ENCODE data around the gene KCTD18.

The KCTD18 gene

GRCh38 chr2:200490001-200490400 lies 19.9 kb downstream of the KCTD18 start:
- DNase-seq (ENCODE audit: low read depth, low spot score): no peak
- no peak overlapping the region for H3K4me3 ChIP-seq (ENCODE audit: low read length)

GRCh38 chr2:200488169-200488568 lies 21.7 kb downstream of the KCTD18 start:
- no peak overlapping the region for H3K4me3 ChIP-seq (ENCODE audit: low read length)
- no peak for DNase-seq (ENCODE audit: low read depth, low spot score)

- peak; percentile 44 for DNase-seq (ENCODE audit: low read depth, low spot score)
- no peak overlapping the region for H3K4me3 ChIP-seq (ENCODE audit: low read length)
These were observed 23.3 kb downstream of the KCTD18 start for GRCh38 chr2:200486529-200486928.

- no peak overlapping the region for H3K4me3 ChIP-seq (ENCODE audit: low read length)
- no peak for DNase-seq (ENCODE audit: low read depth, low spot score)
These were observed 24.9 kb downstream of the KCTD18 start for GRCh38 chr2:200484934-200485333.

GRCh38 chr2:200483729-200484198 lies 26.1 kb downstream of the KCTD18 start:
- DNase-seq (ENCODE audit: low read depth, low spot score): peak; percentile 51
- no peak overlapping the region for H3K4me3 ChIP-seq (ENCODE audit: low read length)

GRCh38 chr2:200482194-200482593 lies 27.7 kb downstream of the KCTD18 start:
- no peak overlapping the region for H3K4me3 ChIP-seq (ENCODE audit: low read length)
- DNase-seq (ENCODE audit: low read depth, low spot score): no peak

- DNase-seq (ENCODE audit: low read depth, low spot score): no peak
- no peak overlapping the region for H3K4me3 ChIP-seq (ENCODE audit: low read length)
These were observed 30.1 kb downstream of the KCTD18 start for GRCh38 chr2:200479692-200480265.

GRCh38 chr2:200477667-200478131 lies 32.2 kb downstream of the KCTD18 start:
- no peak overlapping the region for H3K4me3 ChIP-seq (ENCODE audit: low read length)
- no peak for DNase-seq (ENCODE audit: low read depth, low spot score)

GRCh38 chr2:200476836-200477235 lies 33.0 kb downstream of the KCTD18 start:
- no peak for DNase-seq (ENCODE audit: low read depth, low spot score)
- no peak overlapping the region for H3K4me3 ChIP-seq (ENCODE audit: low read length)

- no peak for DNase-seq (ENCODE audit: low read depth, low spot score)
- no peak overlapping the region for H3K4me3 ChIP-seq (ENCODE audit: low read length)
These were observed 34.1 kb downstream of the KCTD18 start for GRCh38 chr2:200475795-200476194.

GRCh38 chr2:200472853-200473464 lies 36.9 kb downstream of the KCTD18 start:
- DNase-seq (ENCODE audit: low read depth, low spot score): no peak
- no peak overlapping the region for H3K4me3 ChIP-seq (ENCODE audit: low read length)

GRCh38 chr2:200471928-200472645 lies 37.8 kb downstream of the KCTD18 start:
- no peak for DNase-seq (ENCODE audit: low read depth, low spot score)
- no peak overlapping the region for H3K4me3 ChIP-seq (ENCODE audit: low read length)

GRCh38 chr2:200471324-200471848 lies 38.5 kb downstream of the KCTD18 start:
- no peak for DNase-seq (ENCODE audit: low read depth, low spot score)
- H3K4me3 ChIP-seq (ENCODE audit: low read length): no peak overlapping the region

GRCh38 chr2:200470230-200470629 lies 39.6 kb downstream of the KCTD18 start:
- no peak for DNase-seq (ENCODE audit: low read depth, low spot score)
- no peak overlapping the region for H3K4me3 ChIP-seq (ENCODE audit: low read length)

GRCh38 chr2:200469708-200470211 lies 40.1 kb downstream of the KCTD18 start:
- DNase-seq (ENCODE audit: low read depth, low spot score): no peak
- no peak overlapping the region for H3K4me3 ChIP-seq (ENCODE audit: low read length)

- H3K4me3 ChIP-seq (ENCODE audit: low read length): no peak overlapping the region
- peak; percentile 90 for DNase-seq (ENCODE audit: low read depth, low spot score)
These were observed 41.8 kb downstream of the KCTD18 start for GRCh38 chr2:200467806-200468681.

GRCh38 chr2:200466425-200467418 lies 43.1 kb downstream of the KCTD18 start:
- H3K4me3 ChIP-seq (ENCODE audit: low read length): no peak overlapping the region
- DNase-seq (ENCODE audit: low read depth, low spot score): no peak

- H3K4me3 ChIP-seq (ENCODE audit: low read length): no peak overlapping the region
- no peak for DNase-seq (ENCODE audit: low read depth, low spot score)
These were observed 46.4 kb downstream of the KCTD18 start for GRCh38 chr2:200463452-200463851.
